Measurements from ENCODE around the gene ILF3. TPM values are rescaled to one million over a fixed set of nuclear protein-coding genes. Genes with fewer than 3 reads are reported as not detected.
A peak's percentile ranks its signal among the peaks of the same experiment; 100 is the strongest.

The ILF3 gene
- total and polyA plus RNA-seq, 11 donors: 45.7 to 140 (median 110) TPM

- H3K36me3 ChIP-seq: peaks cover 0 to 16% (median 0%) of the 10 kb centered on the region in 9 donors
- peak overlapping the region; percentile 79 to 99 (median 98) for H3K27ac ChIP-seq
- H3K9me3 ChIP-seq: no peaks in the 10 kb centered on the region
- ATAC-seq: peak in 2 of 4 donors; percentile 3 to 22
- H3K4me1 ChIP-seq: peaks cover 0 to 45% (median 32%) of the 10 kb centered on the region in 12 donors
- no peaks in the 10 kb centered on the region for H3K27me3 ChIP-seq
- no peak for DNase-seq
- TF ChIP-seq CTCF (IDR thresholded peaks at IDR 0.05): peak in 1 of 12 donors; percentile 13
- no peak for TF ChIP-seq POLR2A (IDR thresholded peaks at IDR 0.05)
- H3K4me3 ChIP-seq: peak overlapping the region; percentile 75 to 100 (median 86)
- intact Hi-C loops (cut with DNase I): loop anchor here in 2 of 10 donors (5.0 kb wide), 2 partner anchors 44 to 86 kb away; partner anchors contain the start of genes CDKN2D (in 1 of the 2) and KRI1 (in 1 of the 2)
- WGBS, 4 donors: 0 to 2% (median 0%) methylated on average over 7 to 18 of the region's 18 CpGs
Measured at GRCh38 chr19:10653482-10653731, 739 bp upstream of the ILF3 start.

DNA sequence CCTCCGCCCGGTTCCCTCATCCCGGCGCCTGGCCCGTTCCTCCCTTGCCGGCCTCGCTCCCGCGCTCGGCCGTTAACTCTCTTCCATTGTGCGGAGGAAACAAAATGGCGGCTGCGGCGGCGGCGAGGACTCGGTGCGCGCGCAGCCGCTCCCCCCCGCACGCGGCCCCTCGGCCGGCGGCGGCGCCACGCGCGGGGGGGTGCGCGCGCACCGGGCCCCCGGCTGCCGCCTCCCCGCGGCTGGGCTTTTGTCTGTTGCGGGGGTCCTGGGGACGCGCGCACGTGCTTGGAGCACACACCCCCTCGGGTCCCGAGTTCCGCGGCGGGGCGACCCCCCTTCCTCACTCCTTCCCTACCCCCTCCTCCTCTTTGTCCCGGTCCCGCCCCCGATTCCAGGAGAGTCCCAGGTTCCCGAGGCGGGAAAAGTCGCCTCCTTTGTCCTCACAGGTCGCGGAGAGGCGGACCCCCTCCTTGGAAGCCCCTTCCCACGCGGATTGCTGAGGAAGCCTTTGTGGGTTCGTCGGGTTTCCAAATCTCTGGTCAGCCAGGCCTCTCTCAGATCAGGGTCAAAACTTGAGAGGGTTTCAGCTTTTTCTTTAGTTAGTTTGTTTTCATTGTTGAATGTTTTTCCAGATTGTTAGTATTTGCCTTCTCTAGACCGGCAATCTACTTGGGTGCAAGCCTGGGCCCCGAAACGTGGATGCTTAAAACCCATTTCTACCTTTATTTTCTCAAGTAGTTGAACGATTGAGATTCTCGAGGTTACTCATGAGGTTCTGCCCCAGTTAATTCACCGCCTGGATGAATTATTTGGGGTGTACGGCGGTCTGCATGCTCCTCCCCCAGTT lies 687 bp downstream of the ILF3 start:
- peaks cover 0 to 19% (median 0%) of the 10 kb centered on the region in 9 donors for H3K36me3 ChIP-seq
- no peak for TF ChIP-seq CTCF (IDR thresholded peaks at IDR 0.05)
- no peak for TF ChIP-seq POLR2A (IDR thresholded peaks at IDR 0.05)
- H3K27me3 ChIP-seq: no peaks in the 10 kb centered on the region
- ATAC-seq (peak in 1 of 4 donors; percentile 32), DNase-seq (peak; percentile 45 to 77 (median 56))
- 1 to 3% (median 1%) methylated on average over 18 to 73 of the region's 73 CpGs for WGBS, 4 donors
- intact Hi-C loops (cut with DNase I): loop anchor here in 5 of 10 donors (5.0 kb wide), 3 partner anchors 37 to 88 kb away; partner anchors contain the start of genes CDKN2D (in 1 of the 5) and KRI1 (in 1 of the 5)
- H3K4me1 ChIP-seq: peaks cover 0 to 59% (median 37%) of the 10 kb centered on the region in 12 donors
- H3K4me3 ChIP-seq: peak overlapping the region; percentile 75 to 100 (median 94)
- no peaks in the 10 kb centered on the region for H3K9me3 ChIP-seq
- peak overlapping the region; percentile 86 to 99 (median 98) for H3K27ac ChIP-seq

- TF ChIP-seq POLR2A (IDR thresholded peaks at IDR 0.05): no peak
- no peak for TF ChIP-seq CTCF (IDR thresholded peaks at IDR 0.05)
- H3K4me1 ChIP-seq: peaks cover 0 to 68% (median 46%) of the 10 kb centered on the region in 12 donors
- peaks cover 0 to 26% (median 7%) of the 10 kb centered on the region in 9 donors for H3K36me3 ChIP-seq
- no peak for DNase-seq
- intact Hi-C loops (cut with DNase I): loop anchor here in 3 of 10 donors (5.0 kb wide), 2 partner anchors 37 to 42 kb away; no protein-coding TSS in a partner anchor
- WGBS, 4 donors: 3 to 8% (median 5%) methylated on average over 16 of the region's 16 CpGs
- no peak for ATAC-seq
- H3K9me3 ChIP-seq: no peaks in the 10 kb centered on the region
- peak overlapping the region in 11 of 12 donors; percentile 75 to 100 (median 92) for H3K4me3 ChIP-seq
- H3K27ac ChIP-seq: peak overlapping the region in 10 of 12 donors; percentile 28 to 99 (median 98)
- no peaks in the 10 kb centered on the region for H3K27me3 ChIP-seq
Measured at GRCh38 chr19:10655457-10656312, 1.5 kb downstream of the ILF3 start.
